ENCODE measurements around the gene PRDM16. TPM values are rescaled to one million over a fixed set of nuclear protein-coding genes. Genes with fewer than 3 reads are reported as not detected.

Gene PRDM16
- total and polyA plus RNA-seq, 2 of the 4 experiments (the other 2 are of a cell fraction): 0.02 TPM; not detected in 1

GRCh38 chr1:3185896-3186525 lies 117.0 kb downstream of the PRDM16 start:
- BruUV-seq (replicated peaks): no TSS peak
- Histone ChIP-seq H3K4me2 (ENCODE audit: low read depth, low read length) (no peak overlapping the region), H3K36me3 (ENCODE audit: control insufficient read depth, insufficient read depth, low read length) (no peaks in the 10 kb centered on the region), H2BK15ac (ENCODE audit: low read depth, low read length) (no peak overlapping the region), H4K8ac (ENCODE audit: low read depth in 2 of 2, low read length in 2 of 2) (no peak overlapping the region), H4K5ac (ENCODE audit: low read depth, low read length) (no peak overlapping the region), H2AK5ac (ENCODE audit: low read depth, low read length) (no peak overlapping the region), H4K20me1 (ENCODE audit: insufficient read depth, low read length) (no peaks in the 10 kb centered on the region), H3K4me1 (ENCODE audit: control insufficient read depth, insufficient read depth, low read length) (no peaks in the 10 kb centered on the region), H2BK120ac (ENCODE audit: low read depth, low read length) (no peak overlapping the region), H3K18ac (ENCODE audit: low read depth, low read length) (no peak overlapping the region), H3K9ac (ENCODE audit: low read depth, low read length) (no peak overlapping the region), H3K9me3 (ENCODE audit: control insufficient read depth, insufficient read depth, low read length) (peaks cover 55% of the 10 kb centered on the region), H3K4me3 (ENCODE audit: insufficient read depth, low read depth, low read length) (no peak overlapping the region), H3K4ac (ENCODE audit: low read depth, low read length) (no peak overlapping the region), H3K23ac (ENCODE audit: low read depth, low read length) (no peak overlapping the region), H2AFZ (replicated peaks; ENCODE audit: low read length, poor library complexity) (no peak overlapping the region), H3K27me3 (ENCODE audit: control insufficient read depth, insufficient read depth, low read length) (no peaks in the 10 kb centered on the region), H3K56ac (ENCODE audit: extremely low read depth, insufficient read depth, low read length) (no peak overlapping the region), H2BK5ac (ENCODE audit: low read depth, low read length, poor library complexity, severe bottlenecking) (no peak overlapping the region), H2AK9ac (replicated peaks; ENCODE audit: low read depth, low read length, poor library complexity) (no peak overlapping the region), H4K91ac (ENCODE audit: insufficient read depth, low read depth, low read length) (no peak overlapping the region), H3K14ac (replicated peaks; ENCODE audit: low read depth, low read length) (no peak overlapping the region), H3K27ac (ENCODE audit: insufficient read depth, low read length) (no peak overlapping the region), H3K79me1 (ENCODE audit: low read depth in 1 of 2, low read length in 2 of 2) (no peaks in the 10 kb centered on the region), H3K9me1 (ENCODE audit: insufficient read depth, low read length) (no peaks in the 10 kb centered on the region), H2BK20ac (ENCODE audit: low read depth, low read length) (no peak overlapping the region)
- ATAC-seq (ENCODE audit: low read depth) (no peak), DNase-seq (no peak)
- no peak for TF ChIP-seq MAFK (IDR thresholded peaks at IDR 0.05; ENCODE audit: low read depth, low read length)
- TF ChIP-seq ELK1 (IDR thresholded peaks at IDR 0.05; ENCODE audit: borderline replicate concordance, low read depth, low read length): no peak
- TF ChIP-seq FOS (IDR thresholded peaks at IDR 0.05; ENCODE audit: low read depth, low read length): no peak
- TF ChIP-seq RAD21 (IDR thresholded peaks at IDR 0.05; ENCODE audit: low read length): no peak
- no peak for TF ChIP-seq CTCF (conservative IDR thresholded peaks at IDR 0.05; ENCODE audit: low read depth, low read length)
- no peak for TF ChIP-seq CEBPB (IDR thresholded peaks at IDR 0.05; ENCODE audit: low read depth, low read length)
- TF ChIP-seq BHLHE40 (IDR thresholded peaks at IDR 0.05; ENCODE audit: low read depth, low read length): no peak
- no peak for TF ChIP-seq MAZ (IDR thresholded peaks at IDR 0.05; ENCODE audit: borderline replicate concordance, low read depth, low read length)
- TF ChIP-seq SMC3 (IDR thresholded peaks at IDR 0.05; ENCODE audit: low read depth, low read length): no peak
- in situ Hi-C loops (cut with MboI; ENCODE audit: low sequenced_read_pairs): no loop called here
- POLR2A ChIA-PET (ENCODE audit: unreplicated experiment): no interaction called here
- CTCF ChIA-PET: no interaction called here
- WGBS, 2 experiments (ENCODE audit: extremely low coverage in 2 of 2, insufficient read length in 1 of 2): 64% methylated on average over 7 of the region's 38 CpGs; no CpG with 5 or more reads in 1 of the 2 experiments
- intact Hi-C loops (cut with micrococcal nuclease): no loop called here
- dilution Hi-C loops (cut with HindIII; ENCODE audit: low sequenced_read_pairs, unreplicated experiment): no loop called here
